ENCODE data around the gene ANKRD9.

ANKRD9 gene

DNA sequence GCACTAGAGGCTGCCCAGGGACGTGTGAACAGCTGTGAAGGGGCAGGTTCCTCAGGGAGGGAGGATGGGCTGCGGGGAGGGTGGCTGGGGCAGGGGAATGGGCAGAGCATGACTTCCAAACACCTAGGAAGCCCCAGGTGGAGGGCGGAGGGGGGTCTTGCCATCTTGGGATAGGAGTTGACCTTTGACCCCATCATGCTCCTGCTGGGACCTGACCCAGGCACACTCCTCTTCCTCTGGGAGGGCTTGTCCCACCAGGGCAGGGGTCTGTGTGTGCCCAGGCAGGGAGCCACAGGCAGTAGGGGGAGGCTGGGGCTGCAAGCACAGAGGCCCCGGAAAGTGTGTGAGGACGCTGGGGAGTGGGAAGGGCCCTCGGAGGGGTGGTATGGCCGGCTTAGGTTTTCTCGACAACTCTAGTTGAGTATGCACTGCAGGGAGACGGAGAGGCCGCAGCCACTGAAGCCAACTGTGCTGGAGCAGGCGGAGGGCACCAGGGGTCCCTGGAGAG is 3.3 kb upstream of the ANKRD9 start:
- Histone ChIP-seq H3K27me3 (no peaks in the 10 kb centered on the region), H3K9ac (no peak overlapping the region), H3K4me1 (peaks cover 50% of the 10 kb centered on the region)

DNA sequence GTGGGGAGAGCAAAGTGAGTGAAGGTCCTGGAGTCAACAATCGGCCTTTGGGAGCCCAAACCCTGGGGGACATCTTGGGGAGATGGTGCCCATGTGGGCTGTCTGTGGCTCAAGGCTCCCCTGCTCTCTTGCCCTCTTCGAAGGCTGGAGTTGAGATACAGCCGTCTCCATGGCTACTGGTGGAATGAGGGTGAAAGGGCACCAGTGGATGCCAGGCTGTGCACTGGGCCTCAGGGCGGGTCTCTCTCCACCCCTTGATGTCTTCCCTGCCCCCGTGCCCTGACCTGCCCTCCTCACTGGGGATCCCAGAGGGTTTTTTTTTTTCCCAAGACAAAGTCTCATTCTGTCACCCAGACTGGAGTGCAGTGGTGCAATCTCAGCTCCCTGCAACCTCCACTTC is 2.0 kb upstream of the ANKRD9 start:
- Histone ChIP-seq H3K4me2 (peak overlapping the region; percentile 98), H3K27ac (no peak overlapping the region), H3K4me3 (no peak overlapping the region), H3K27me3 (no peaks in the 10 kb centered on the region), H3K36me3 (peaks cover 15% of the 10 kb centered on the region), H3K9me3 (no peaks in the 10 kb centered on the region), H4K20me1 (no peaks in the 10 kb centered on the region), H3K4me1 (peaks cover 43% of the 10 kb centered on the region), H3K9ac (no peak overlapping the region)
- TF ChIP-seq Cebpa-rat (IDR thresholded peaks at IDR 0.05) = no peak

More for the DNA sequence above, 3.3 kb upstream of the ANKRD9 start:
- Histone ChIP-seq H3K4me3 (no peak overlapping the region), H4K20me1 (no peaks in the 10 kb centered on the region), H3K9me3 (no peaks in the 10 kb centered on the region), H3K36me3 (peaks cover 2% of the 10 kb centered on the region), H3K4me2 (peak overlapping the region; percentile 42), H3K27ac (no peak overlapping the region)
- TF ChIP-seq Cebpa-rat (IDR thresholded peaks at IDR 0.05) = no peak

DNA sequence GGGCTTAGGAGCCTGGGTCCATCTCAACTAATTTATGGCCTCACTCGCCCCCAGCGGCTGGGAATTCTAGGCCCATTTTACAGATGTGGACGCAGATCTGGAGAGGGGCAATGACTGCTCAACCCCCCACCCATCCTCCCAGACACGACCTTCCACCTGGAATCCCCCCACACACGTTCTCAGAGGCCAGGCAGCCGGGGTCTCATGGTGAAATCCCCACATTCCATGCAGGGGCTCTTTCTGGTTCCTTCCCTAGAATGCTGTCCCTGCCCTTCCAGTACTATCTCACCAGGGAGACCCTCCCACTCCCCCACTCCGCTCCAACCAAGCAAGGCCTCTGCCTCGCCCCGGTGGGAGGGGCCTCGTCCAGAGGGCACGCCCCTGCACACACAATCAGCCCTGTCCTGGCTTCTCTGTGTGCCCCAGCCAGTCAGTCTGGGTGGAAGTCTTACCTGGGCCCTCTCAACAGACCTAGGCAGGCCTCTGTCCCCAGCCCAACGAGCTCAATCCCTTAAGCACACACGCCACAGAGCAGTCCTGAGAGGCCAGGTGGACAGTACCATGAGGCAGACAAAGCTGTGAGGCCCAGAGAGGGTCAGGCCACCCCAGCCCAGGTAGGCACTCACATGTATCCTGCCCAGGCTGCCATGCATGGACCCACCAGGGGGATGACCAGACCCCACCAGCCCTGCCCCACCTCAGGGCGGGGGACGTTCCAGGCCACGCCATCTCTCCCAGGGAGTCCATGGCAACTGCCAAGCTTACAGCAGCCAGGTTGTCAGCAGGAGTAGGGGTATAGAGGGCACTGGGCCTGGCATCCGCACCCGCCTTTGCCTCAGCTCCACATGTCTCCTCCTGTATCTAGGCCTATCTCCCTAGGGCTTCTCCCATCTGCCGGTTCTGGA is 1.3 kb upstream of the ANKRD9 start:
- H3K9ac ChIP-seq = peak overlapping the region; percentile 78
- peaks cover 22% of the 10 kb centered on the region for H3K36me3 ChIP-seq
- no peak overlapping the region for H3K27ac ChIP-seq
- H3K4me1 ChIP-seq = peaks cover 39% of the 10 kb centered on the region
- H3K27me3 ChIP-seq = no peaks in the 10 kb centered on the region
- peak overlapping the region; percentile 78 for H3K4me3 ChIP-seq
- no peaks in the 10 kb centered on the region for H3K9me3 ChIP-seq
- no peaks in the 10 kb centered on the region for H4K20me1 ChIP-seq
- peak overlapping the region; percentile 98 for H3K4me2 ChIP-seq
- no peak for TF ChIP-seq Cebpa-rat (IDR thresholded peaks at IDR 0.05)

- peak overlapping the region; percentile 95 for H3K4me2 ChIP-seq
- H3K9me3 ChIP-seq = no peaks in the 10 kb centered on the region
- H3K27ac ChIP-seq = no peak overlapping the region
- peaks cover 27% of the 10 kb centered on the region for H3K36me3 ChIP-seq
- peaks cover 39% of the 10 kb centered on the region for H3K4me1 ChIP-seq
- H3K9ac ChIP-seq = peak overlapping the region; percentile 72; the same call in 1 of the 2 replicates
- no peaks in the 10 kb centered on the region for H3K27me3 ChIP-seq
- no peak for TF ChIP-seq Cebpa-rat (IDR thresholded peaks at IDR 0.05)
- no peaks in the 10 kb centered on the region for H4K20me1 ChIP-seq
- peak overlapping the region; percentile 78 for H3K4me3 ChIP-seq
Measured at GRCh38 chr14:102508774-102509745, 516 bp downstream of the ANKRD9 start.

- Histone ChIP-seq H3K9me3 (no peaks in the 10 kb centered on the region), H3K27me3 (no peaks in the 10 kb centered on the region), H3K4me2 (peak overlapping the region; percentile 95; the same call in 1 of the 2 replicates), H3K4me1 (peaks cover 39% of the 10 kb centered on the region), H3K36me3 (peaks cover 27% of the 10 kb centered on the region), H4K20me1 (no peaks in the 10 kb centered on the region), H3K4me3 (no peak overlapping the region; the same call in 1 of the 2 replicates), H3K27ac (no peak overlapping the region), H3K9ac (no peak overlapping the region)
- TF ChIP-seq Cebpa-rat (IDR thresholded peaks at IDR 0.05) = no peak
Measured at GRCh38 chr14:102508410-102508773, 1.2 kb downstream of the ANKRD9 start.

- TF ChIP-seq Cebpa-rat (IDR thresholded peaks at IDR 0.05) = no peak
- H3K9ac ChIP-seq = no peak overlapping the region
Measured at GRCh38 chr14:102507857-102508312, 1.7 kb downstream of the ANKRD9 start.

DNA sequence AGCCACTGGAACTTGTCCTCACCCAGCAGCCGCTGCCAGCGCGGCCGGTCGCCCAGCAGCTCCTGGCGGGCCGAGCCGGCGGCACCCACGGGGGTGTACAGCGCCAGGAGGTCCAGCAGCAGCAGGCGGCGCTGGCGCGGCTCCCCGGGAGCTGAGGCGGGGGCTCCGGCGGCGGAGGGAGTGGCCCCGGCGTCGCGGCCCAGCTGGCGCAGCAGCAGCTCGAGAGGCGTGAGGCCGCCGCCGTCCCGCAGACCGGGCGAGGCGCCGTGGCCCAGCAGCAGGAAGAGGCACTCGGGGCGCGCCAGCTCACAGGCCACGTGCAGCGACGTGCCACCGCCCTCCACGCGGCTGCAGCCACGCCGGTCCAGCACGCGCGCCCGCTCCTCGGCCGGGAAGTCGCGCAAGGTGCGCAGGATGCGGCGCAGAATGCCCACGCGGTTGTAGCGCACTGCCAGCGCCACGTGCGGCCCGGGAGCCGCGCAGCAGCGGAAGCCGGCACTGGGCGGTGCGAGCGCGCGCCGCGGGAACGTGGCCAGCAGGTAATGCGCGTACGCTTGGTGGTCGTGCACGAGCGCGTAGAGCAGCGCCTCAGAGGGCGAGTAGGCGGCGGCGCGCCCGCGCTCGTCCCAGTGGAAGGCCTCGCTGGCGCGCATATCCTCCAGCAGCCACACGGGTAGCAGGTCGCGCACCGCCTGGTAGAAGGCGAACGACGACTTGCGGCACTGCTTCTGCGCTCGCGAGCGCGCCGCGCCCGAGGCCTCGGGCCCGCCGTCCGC is 2.3 kb downstream of the ANKRD9 start:
- H3K9ac ChIP-seq = no peak overlapping the region

More at GRCh38 chr14:102507857-102508312, 1.7 kb downstream of the ANKRD9 start:
- Histone ChIP-seq H3K9me3 (no peaks in the 10 kb centered on the region), H3K4me1 (peaks cover 36% of the 10 kb centered on the region), H3K4me3 (no peak overlapping the region), H3K4me2 (no peak overlapping the region), H4K20me1 (no peaks in the 10 kb centered on the region), H3K36me3 (peaks cover 27% of the 10 kb centered on the region), H3K27me3 (no peaks in the 10 kb centered on the region), H3K27ac (no peak overlapping the region)

GRCh38 chr14:102506626-102506925 is 3.0 kb downstream of the ANKRD9 start:
- Histone ChIP-seq H3K9ac (no peak overlapping the region), H3K9me3 (no peaks in the 10 kb centered on the region), H3K4me2 (no peak overlapping the region), H3K36me3 (peaks cover 27% of the 10 kb centered on the region), H3K4me1 (peaks cover 25% of the 10 kb centered on the region), H3K4me3 (no peak overlapping the region), H3K27me3 (no peaks in the 10 kb centered on the region), H4K20me1 (no peaks in the 10 kb centered on the region), H3K27ac (no peak overlapping the region)
- TF ChIP-seq Cebpa-rat (IDR thresholded peaks at IDR 0.05) = no peak

More for the DNA sequence above, 2.3 kb downstream of the ANKRD9 start:
- H3K36me3 ChIP-seq = peaks cover 27% of the 10 kb centered on the region
- H3K4me2 ChIP-seq = no peak overlapping the region
- no peak overlapping the region for H3K27ac ChIP-seq
- no peaks in the 10 kb centered on the region for H3K27me3 ChIP-seq
- H3K9me3 ChIP-seq = no peaks in the 10 kb centered on the region
- peaks cover 30% of the 10 kb centered on the region for H3K4me1 ChIP-seq
- H3K4me3 ChIP-seq = no peak overlapping the region
- H4K20me1 ChIP-seq = no peaks in the 10 kb centered on the region
- no peak for TF ChIP-seq Cebpa-rat (IDR thresholded peaks at IDR 0.05)

Data from BLaER1 (cell line).